Stimulated activated CD8-positive, alpha-beta memory T cell treated with anti-CD3 and anti-CD28 coated beads, Interleukin-12 subunit alpha, Interleukin-12 subunit beta, amount 100 ng/mL, for 1 hour (primary cell): Measurements from ENCODE around the gene PTPRG.
"Not testable (repeated sequence)": the region's sequence is repeated elsewhere in the genome, so short reads cannot be mapped to it uniquely, and the experiment has no call there.

Source experiments
- DNase-seq: peaks from one replicate; pipeline ENCODE4 v3.0.0-alpha.2; 2020; ENCODE audit warnings: low read depth

Gene PTPRG

DNA sequence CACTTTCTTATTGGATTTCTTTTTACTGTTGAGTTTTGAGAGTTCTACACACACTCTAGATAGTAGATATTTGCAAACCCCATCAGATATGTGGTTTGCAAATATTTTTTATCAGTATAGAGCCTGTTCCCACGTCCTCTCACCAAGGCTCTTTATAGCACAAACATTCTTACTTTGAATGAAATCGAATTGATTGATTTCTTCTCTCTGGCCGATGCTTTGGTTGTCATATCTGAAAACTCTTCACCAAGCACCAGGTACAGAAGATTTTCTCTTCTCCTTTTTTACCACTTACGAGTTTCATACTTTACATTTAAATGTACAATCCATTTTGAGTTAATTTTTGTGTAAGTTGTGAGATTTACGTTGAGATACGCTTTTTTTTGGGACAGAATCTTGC is 163.4 kb downstream of the PTPRG start:
- DNase-seq: no peak

GRCh38 chr3:61725851-61726333 is 164.5 kb downstream of the PTPRG start:
- DNase-seq: no peak

DNA sequence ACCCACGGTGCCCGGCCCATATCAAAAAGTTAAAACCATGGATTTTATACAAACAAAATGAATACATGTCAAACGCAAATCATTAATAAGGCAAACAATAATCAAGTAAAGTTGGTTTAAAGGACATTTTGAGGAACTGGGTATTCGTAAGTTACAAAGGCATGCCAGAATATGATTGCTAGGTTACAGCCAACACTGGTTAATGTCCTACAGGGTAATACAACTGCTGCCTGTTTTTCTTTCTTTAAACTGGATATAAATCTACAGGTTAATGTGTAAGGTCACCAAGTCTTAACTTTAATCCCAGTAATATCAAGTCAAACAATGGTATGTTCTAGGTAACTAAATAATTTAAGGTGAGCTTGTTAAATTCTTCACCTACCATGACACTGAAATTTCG is 166.1 kb downstream of the PTPRG start:
- no peak for DNase-seq

- no peak for DNase-seq
Observed at GRCh38 chr3:61729038-61729634, 167.8 kb downstream of the PTPRG start.

GRCh38 chr3:61730056-61730455 is 168.7 kb downstream of the PTPRG start:
- DNase-seq: no peak

- DNase-seq: no peak
Observed at GRCh38 chr3:61730577-61731231, 169.3 kb downstream of the PTPRG start.

DNA sequence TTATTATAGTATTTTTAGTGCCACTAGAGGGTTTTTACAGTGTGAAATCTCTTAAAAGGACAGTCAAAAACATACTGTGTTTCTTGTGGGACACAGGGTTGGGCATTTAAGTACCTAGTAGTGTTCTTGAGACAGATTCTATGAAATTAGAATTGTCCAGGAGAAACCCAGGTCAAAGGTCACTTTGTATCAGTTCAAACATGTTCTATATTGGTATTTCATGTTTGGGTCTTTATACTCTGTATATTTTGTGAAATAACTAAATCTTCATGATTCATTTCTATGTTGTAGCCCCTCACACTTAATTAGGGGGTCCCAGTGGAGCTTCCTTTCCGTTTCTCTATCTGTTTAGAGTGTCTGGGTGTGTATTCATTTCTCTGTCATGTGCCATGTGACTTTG is 171.6 kb downstream of the PTPRG start:
- DNase-seq: no peak

DNA sequence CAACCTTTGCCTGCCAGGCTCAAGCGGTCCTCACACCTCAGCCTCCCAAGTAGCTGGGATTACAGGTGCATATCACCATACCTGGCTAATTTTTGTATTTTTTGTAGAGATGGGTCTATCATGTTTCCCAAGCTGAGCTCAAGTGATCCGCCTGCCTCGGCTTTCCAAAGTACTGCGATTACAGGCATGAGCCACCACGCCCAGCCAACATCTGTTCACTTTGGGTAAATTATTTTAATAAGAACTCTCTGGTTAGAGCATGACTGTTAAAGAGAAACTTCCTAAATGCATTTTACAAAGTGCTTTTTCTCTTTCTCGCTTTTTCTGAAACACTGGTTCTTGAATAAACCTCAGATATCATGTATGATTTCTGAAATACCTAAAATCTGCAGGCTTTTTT is 172.5 kb downstream of the PTPRG start:
- DNase-seq: no peak

- no peak for DNase-seq
Observed at GRCh38 chr3:61734749-61735686, 173.6 kb downstream of the PTPRG start.

DNA sequence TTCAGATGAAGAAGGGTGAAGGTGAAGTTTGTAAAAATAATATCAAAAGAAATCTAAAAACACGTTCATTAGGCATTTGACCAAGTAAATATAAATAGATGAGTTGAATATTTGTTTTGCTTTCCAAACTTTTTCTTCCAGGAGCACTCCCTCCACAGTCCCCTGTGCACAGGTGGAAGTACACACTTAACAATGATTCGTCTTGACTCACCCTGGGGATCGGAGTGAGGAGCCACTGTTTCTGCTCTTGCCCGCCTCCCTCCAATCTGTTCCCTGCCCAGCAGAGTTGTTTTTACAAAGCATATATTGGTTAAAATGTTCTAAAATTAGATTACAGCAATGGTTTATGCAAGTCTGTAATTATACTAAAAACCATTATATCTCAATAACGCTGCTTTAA is 175.1 kb downstream of the PTPRG start:
- DNase-seq: no peak

DNA sequence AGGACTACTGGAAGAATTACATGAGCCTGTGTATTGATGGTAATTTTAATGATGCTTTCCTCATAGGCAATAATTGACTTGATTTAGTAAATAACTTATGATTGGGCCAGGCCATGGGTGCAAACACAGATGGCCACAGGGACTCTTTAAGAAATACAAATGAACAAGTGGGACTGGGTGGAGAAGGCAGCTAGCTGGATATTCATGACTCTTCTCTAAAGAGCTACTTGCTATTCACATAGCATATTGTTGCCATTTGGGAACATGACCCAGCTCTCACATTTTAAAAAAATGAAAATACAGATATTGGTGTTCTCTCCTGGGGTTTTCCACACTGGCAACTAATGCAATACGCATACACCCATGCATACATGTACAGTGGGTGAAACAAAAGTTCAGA is 178.3 kb downstream of the PTPRG start:
- no peak for DNase-seq

DNA sequence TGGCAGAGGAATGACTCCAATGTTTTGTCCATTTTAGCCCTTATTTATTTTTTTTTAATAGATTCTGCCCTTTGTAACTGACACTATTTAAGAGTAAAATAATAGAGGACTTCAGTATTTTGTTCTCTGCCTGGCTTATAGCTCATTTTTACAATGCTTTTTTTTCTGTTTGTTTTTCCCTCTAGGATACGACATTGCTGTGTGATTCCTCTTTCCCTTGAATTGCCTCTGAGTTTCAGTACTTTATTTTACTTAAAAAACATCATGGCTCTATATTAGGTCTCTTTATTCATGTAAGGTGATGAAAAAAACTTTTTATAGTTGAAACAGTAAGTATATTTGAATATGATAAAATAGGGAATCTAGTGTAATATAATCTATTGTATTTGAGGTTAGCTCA is 179.1 kb downstream of the PTPRG start:
- no peak for DNase-seq

- no peak for DNase-seq
Observed at GRCh38 chr3:61741551-61741950, 180.2 kb downstream of the PTPRG start.

DNA sequence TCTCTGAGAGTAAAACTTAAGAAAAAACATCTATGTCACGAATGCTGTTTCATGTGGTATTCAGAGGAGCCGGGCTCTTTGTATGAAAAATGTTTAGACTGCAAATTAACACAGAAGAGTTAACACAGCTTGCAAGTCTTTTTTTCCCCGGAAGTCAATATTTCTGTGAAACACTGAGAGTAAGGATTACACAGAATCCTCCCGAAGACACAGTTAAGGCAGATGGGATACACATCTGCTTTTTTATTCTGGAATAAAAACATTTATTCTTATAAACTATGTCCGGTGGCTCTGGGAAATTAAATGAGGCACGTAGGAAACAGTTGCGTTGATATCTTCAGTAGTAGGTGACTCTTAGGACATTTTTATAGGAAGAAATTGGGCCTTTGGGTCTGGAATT is 180.6 kb downstream of the PTPRG start:
- DNase-seq: no peak

DNA sequence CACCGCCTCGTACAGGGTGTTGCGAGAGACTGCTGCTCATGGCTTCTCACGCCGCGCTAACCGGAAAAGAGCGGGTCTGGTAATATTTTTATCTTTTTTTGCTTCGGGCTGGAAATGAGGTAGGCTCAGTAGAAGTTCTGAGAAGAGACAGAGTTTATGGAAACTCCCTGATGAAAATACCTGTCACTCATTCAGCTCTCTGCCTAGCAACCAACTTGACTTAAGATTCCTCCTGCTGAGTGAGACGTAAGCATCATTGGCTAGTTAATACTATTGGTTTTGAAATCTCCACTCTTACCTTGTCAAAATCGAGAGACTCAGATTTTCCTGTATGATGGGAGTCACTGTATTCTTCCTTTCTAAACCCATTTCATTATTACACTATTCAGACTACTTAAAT is 181.7 kb downstream of the PTPRG start:
- no peak for DNase-seq

- no peak for DNase-seq
Observed at GRCh38 chr3:61743686-61744242, 182.4 kb downstream of the PTPRG start.

- DNase-seq: no peak
Observed at GRCh38 chr3:61748288-61748687, 186.9 kb downstream of the PTPRG start.

DNA sequence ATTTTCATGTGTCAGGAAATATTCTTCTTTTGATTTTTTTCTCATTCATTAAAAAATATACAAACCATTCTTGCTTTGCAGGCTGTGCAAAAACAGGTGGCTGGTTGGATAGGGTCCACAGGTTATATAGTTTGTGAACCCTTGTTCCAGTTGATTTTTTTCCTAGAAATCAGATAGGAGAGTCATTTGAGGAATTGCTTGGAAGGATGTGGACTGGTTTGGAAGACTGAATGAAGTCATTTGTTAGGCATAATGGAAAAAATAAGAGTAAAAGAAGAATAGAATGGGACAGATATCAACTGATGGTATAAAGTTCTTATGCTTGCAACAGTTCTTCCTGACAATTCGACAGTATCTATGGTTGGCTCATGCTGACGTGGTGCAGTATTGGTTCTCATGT is 189.4 kb downstream of the PTPRG start:
- no peak for DNase-seq

- no peak for DNase-seq
Observed at GRCh38 chr3:61758839-61759238, 197.5 kb downstream of the PTPRG start.

GRCh38 chr3:61760783-61761182 is 199.4 kb downstream of the PTPRG start:
- DNase-seq: not testable (repeated sequence)

GRCh38 chr3:61761694-61762430 is 200.5 kb downstream of the PTPRG start:
- DNase-seq: no peak
